Stimulated activated CD4-positive, alpha-beta T cell treated with anti-CD3 and anti-CD28 coated beads, Interleukin-1b, Interleukin-23, amount 100 ng/mL, for 4 hours (primary cell): ENCODE results near the gene LRRC73.
"Not testable (repeated sequence)": the region's sequence is repeated elsewhere in the genome, so short reads cannot be mapped to it uniquely, and the experiment has no call there.

ENCODE experiments used
- DNase-seq, 2 donors: peaks; one replicate each; pipeline ENCODE4 v3.0.0-alpha.2; 2020; ENCODE audit warnings: low read depth in 2 of 2

The LRRC73 gene

GRCh38 chr6:43509984-43510826 lies at the start of gene LRRC73:
Gene LRRC73 (minus strand): TSS chr6:43510346. CDS start chr6:43509785, 561 bp downstream.
- peak; percentile 63 to 83 for DNase-seq

GRCh38 chr6:43559328-43559727 lies 49.2 kb upstream of the LRRC73 start:
- no peak for DNase-seq

DNA sequence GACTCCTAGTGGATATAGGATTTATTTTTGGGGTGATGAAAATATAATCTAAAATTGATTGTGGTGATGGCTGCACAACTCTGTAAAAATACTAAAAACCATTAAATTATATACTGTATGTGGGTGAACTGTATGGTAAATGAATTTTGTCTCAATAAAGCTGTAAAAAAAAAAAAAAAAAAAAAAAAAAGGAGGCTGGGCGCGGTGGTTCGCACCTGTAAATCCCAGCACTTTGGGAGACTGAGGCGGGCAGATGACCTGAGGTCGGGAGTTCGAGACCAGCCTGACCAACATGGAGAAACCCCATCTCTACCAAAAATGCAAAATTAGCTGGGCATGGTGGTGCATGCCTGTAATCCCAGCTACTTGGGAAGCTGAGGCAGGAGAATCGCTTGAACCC lies 47.5 kb upstream of the LRRC73 start:
- DNase-seq = not testable (repeated sequence)

GRCh38 chr6:43547222-43547621 lies 37.1 kb upstream of the LRRC73 start:
- DNase-seq = no peak

- DNase-seq = no peak
Measured at GRCh38 chr6:43544461-43544860, 34.3 kb upstream of the LRRC73 start.

GRCh38 chr6:43541774-43542471 lies 31.8 kb upstream of the LRRC73 start:
- no peak for DNase-seq

GRCh38 chr6:43540507-43540906 lies 30.4 kb upstream of the LRRC73 start:
- no peak for DNase-seq

DNA sequence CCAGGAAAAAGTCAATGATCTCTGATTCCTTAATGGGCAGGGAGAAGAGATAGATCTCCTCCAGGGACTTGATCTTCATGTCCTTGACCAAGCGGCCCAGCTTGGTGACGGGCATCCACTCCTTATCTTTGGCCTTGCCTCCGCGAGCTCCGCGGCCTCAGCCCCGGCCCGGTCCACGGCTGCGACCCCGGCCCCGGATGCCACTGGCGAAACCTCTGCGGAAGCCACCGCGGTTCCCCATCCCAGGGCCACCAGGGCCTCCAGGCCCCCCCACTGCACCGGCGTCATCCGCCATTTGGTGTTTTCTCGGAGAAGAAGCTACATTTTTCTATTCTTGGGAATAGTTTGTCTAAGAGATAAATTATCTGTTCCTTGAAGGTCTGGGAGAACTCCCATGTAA lies 29.3 kb upstream of the LRRC73 start:
- not testable (repeated sequence) for DNase-seq

GRCh38 chr6:43538986-43539385 lies 28.8 kb upstream of the LRRC73 start:
- DNase-seq = not testable (repeated sequence)

DNA sequence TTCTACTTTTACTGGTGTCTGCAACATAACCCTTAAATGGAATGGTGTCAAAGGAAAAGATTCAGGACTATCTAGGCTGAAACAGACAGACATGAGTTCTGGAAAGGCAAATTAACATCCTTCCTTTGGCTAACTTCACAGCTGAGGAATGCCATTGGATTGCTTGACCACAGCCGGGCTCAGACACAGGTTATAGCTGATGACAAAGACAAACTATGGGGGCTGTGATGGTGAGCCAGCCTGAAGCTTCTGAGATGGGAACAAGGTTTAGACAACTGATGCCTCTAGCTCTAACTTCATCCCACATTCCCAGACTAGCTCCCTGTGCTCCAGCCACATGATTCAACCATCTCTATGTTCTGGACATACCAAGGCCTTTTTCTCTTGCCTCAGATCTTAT lies 22.1 kb upstream of the LRRC73 start:
- DNase-seq = no peak

GRCh38 chr6:43524483-43524961 lies 14.4 kb upstream of the LRRC73 start:
- no peak for DNase-seq

GRCh38 chr6:43523284-43523683 lies 13.1 kb upstream of the LRRC73 start:
- no peak for DNase-seq

DNA sequence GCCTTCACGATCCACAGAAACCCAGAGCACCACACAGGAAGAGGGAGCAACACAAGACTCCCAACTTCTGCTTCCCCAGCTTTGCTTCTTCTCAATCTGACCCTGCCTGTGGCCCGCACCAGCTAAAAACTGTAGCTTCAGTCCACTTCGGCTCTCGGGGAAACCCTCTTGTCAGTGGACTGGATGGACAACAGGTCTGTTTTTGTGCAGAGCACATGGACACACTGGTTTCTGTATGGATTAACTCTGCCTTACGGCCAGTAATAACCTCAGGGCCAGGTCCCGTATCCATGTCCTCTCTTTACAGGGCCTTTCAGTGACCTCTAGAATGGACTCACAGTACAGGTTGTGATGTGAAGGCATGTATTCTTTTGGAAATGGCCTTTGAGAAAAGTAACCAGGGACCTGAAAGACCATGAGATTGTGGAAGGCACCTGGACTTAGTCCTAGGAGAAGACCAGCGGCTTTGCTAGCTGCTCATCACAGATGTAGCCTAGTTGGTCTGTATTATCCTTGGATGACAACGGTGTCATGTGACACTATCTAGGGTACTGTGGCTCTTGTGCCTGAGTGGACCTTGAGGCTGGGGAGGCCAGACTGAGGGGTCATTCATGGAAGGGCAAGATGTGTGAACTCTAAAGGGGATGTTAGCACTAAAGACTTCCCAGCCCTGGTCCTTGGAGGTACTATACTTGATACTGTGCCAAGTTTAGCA lies 12.6 kb upstream of the LRRC73 start:
- DNase-seq = no peak

- no peak for DNase-seq
Measured at GRCh38 chr6:43521836-43522235, 11.7 kb upstream of the LRRC73 start.

GRCh38 chr6:43520097-43520496 lies 10.0 kb upstream of the LRRC73 start:
- DNase-seq = no peak

DNA sequence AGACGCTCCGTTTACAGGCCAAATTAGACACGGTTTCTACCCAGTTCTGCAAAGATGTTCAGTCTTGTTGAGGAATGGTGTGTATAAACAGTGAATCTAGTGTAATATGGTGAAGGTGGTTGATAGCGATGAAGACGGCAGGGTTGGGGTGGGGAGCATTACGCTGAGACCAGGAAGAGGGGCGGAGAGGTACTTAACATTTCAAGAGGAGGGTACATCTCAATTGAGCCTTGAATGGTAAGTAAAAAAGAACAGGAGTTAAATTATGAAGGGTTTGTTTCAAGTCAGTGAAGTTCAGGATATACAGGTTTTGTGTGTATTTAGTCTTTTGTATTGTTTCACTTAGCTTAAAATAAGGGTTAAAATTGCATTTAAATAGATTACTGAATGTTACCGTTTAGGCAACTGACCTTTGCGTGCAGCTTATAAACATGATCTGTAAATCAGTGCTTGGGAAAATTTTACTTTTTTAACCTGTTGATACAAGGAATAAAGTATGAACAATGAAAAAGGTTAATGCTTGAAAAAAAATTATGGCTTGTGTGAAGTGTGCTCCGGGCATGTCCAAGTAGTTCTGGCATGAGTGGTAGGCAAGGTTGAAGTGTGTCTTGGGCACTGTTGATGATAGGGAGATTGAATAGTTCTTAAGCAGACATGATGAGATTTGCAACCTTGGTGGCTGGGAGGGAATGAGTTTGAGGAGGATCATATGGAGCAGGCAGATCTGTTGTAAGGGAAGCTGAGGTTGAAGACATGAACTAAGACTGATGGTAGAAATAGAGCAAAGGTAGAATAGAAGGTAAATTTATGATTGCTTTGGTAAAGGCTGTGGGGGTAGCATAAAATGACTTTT lies 7.6 kb upstream of the LRRC73 start:
- no peak for DNase-seq

DNA sequence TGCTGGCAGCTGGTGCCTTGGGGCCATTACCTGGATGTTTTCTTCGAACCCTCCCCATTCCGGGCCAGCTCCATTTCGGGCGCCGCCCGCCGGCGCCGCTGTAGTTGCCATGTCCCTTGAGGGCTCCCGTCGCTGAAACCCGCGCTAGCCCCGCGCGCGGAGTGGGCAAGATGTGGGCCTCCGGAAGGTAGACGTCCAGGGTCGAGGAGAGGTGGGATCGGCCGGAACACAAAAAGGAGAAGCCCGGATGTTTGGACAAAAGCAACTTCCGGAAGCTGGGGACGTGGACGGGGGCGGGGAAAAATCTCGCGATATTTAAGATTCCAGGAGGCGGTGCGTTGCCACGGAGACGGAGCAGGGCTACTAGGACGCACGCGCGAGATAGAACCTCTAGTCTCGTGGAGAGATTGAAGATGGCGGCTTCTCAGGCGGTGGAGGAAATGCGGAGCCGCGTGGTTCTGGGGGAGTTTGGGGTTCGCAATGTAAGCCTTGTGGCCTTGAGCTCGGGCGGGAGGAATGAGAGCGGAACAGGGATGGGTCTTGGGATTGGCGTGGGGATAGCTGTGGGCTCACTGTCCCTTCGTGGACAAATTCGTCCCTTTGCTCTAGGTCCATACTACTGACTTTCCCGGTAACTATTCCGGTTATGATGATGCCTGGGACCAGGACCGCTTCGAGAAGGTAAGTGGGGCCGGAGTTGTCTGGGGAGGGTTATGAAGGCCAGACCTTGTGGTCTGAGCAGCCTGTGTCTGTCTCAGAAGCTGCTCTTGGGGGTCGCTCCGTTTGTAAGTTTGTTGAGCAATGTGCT lies 6.8 kb upstream of the LRRC73 start, which contains the start of the genes POLR1C and YIPF3:
Gene POLR1C (plus strand): TSS at position 393 of the 808 bp plus-strand sequence. CDS start 21 bp downstream, at position 414.
Gene YIPF3 (minus strand): TSS at position 230 of the 808 bp plus-strand sequence. CDS start 119 bp downstream, at position 111.
- DNase-seq = peak; percentile 89 to 97

DNA sequence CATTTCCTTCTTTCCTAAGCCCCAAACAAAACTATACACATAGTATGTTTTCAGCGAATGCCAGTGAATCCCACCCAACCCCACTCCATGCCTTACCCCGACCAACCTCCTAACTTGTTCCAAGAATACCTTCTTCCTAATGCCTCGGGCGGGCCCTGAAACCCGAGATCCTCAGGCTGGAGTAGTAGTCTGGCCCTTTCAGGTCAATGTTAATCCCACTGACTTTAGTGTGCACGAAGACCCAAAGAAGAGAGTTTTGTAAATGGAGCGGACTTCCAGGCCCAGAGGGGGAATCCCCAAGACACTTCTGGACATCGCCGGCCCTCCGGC lies 6.2 kb upstream of the LRRC73 start:
- no peak for DNase-seq

DNA sequence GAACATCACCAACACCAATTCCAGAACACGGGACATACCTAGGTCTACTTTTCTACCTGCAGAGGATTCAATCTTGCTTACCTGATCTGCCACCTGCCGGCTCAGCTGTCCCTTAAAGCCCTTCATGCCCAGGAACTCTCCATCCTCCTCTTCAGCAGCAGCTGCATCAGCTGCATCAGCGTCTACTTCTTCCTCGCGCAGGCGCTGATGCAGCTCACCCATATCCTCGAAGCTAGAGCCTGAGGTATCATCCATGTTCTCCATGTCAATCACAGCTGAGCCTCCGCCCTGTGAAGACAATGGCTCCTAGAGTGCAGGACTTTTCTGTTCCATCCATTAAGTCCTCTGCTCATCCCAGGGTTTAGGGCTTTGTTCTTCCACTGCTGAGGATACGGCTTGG lies 5.7 kb upstream of the LRRC73 start:
- DNase-seq = no peak

DNA sequence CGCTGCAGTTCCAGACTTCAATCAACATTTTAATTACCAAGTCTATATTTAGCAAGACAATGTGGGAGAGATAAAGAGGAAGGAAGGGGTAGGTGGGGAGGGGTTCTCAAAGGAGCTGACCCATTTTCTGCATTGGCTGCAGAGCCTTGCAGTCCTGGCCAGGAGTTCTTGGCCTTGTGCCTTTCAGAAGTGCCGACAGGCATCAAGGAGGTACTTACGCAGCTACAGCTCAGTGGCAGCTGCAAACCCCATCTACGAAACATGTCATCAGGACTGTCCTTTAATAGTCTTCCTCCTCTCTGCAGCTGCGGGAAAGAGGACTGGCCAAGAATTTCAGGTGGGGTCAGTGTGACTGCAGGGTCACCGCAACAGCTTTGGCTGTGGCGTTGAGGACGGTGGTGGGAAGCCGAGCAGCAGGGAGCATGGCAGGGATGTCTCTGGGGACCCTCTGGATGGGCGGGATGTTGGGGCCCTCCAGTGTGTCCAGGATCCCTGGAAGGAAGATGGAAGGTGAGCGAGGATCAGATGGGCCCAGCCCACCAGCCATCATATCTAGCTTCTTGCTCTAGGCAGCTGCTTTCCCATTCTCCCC lies 1.8 kb upstream of the LRRC73 start:
- DNase-seq = no peak
